SH-SY5Y (cell line): Measurements from ENCODE around the gene LRRC15.

ENCODE experiments used
- GATA2 ChIP-seq: IDR thresholded peaks from 2 replicates; pipeline ENCODE4 v1.6.1; 2011; ENCODE audit warnings: mild to moderate bottlenecking, low read depth, low read length
- GATA3 ChIP-seq: IDR thresholded peaks from 2 replicates; pipeline ENCODE4 v1.6.1; 2011; ENCODE audit warnings: low read depth, mild to moderate bottlenecking, low read length, moderate library complexity

- TF ChIP-seq GATA3 (no peak), GATA2 (no peak)
These were observed 5.3 kb downstream of the LRRC15 start for GRCh38 chr3:194364314-194364651.
